ENCODE data around the gene PIK3R4.

The PIK3R4 gene

GRCh38 chr3:130635978-130636377 is 110.7 kb downstream of the PIK3R4 start:
- DNase-seq: no peak

GRCh38 chr3:130635285-130635684 is 111.3 kb downstream of the PIK3R4 start:
- no peak for DNase-seq
